ENCODE results near the gene MGST3.
A peak's percentile ranks its signal among the peaks of the same experiment; 100 is the strongest.

MGST3 gene

DNA sequence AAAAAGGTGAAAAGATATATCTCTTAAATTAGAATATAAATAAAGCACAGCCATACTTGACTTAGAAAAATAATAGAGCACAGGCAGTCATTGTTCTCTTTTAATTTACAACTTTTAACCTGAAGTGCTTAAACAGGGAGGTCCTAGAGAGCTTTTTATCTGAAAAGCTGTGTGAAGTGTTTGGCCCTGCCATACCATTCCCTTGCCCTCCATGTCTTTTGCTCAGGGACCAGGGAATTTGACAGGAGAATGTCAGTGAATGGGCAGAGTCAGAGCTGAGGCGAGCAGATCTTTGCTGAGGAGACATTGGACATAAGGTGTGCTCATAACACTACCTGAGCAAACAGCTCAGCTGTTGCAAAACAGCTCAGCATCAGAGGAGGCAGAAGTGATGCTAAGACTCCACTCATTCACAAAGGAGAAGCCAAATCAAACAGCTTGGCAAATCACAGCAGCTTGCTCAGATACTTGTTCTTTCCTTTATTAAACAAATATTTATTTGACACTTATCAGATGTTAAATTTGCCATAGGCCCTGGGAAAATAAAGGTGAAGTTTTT, 14.9 kb upstream of the MGST3 start:
- no peak for DNase-seq (ENCODE audit: low spot score in 2 of 2)
- H3K36me3 Mint-ChIP-seq, result no peaks in the 10 kb centered on the region
- no peak overlapping the region for H3K4me3 Mint-ChIP-seq
- no peaks in the 10 kb centered on the region for H3K4me1 Mint-ChIP-seq
- no peak for ATAC-seq
- H3K27ac Mint-ChIP-seq, result no peak overlapping the region
- peaks cover 4% of the 10 kb centered on the region for H3K9me3 Mint-ChIP-seq

DNA sequence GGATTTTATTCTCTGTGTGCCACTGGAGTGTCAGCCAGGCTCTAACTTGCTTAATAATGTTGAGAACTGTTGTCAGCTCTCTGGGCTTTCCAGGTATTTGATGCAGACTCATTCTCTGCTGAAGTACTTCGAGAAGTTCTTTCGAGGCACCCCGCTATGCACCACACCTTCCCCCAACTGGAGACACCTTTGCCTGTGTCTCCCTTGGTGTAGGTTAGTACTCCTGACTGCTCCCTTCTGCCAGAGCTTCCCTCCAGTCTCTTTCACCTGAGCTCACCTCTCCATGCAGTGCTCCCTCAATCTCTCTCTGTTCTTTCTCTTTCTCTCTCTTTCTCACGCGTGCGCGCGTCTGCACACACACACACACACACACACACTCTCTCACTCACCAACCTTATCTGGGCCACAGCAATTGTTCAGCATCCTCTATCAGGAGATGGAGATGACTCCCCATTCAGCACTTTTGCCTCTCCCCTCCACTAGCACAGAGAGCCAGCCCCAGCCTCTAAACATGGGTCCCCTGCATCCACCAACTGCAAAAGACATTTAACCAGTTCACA, 14.0 kb upstream of the MGST3 start:
- Mint-ChIP-seq H3K36me3 (no peaks in the 10 kb centered on the region), H3K27ac (no peak overlapping the region)
- ATAC-seq, result no peak

DNA sequence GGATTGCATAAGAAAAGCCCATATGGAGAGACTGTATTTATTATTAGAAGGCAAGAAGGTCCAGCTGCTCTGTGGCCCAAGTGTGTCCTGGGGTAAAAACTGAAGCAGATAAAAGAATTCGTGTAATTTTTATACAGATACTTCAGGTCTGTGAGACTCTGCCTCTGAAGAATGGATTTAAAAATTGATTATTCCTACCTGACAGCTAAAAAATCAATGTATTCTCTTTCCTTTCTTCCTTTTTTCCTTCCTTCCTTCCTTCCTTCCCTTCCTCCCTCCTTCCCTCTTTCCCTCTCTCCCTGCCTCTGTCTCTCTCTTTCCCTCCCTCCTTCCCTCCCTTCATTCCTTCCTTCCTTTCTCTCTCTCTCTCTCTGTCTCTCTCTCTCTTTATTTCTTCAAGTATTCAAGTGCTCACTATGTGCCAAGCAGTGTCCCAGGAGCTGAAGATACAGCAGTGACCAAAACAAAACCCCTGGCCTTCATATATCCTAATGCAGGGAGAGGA, 11.3 kb upstream of the MGST3 start:
- no peak for DNase-seq (ENCODE audit: low spot score in 2 of 2)
- H3K36me3 Mint-ChIP-seq, result no peaks in the 10 kb centered on the region
- no peaks in the 10 kb centered on the region for H3K9me3 Mint-ChIP-seq
- H3K4me1 Mint-ChIP-seq, result no peaks in the 10 kb centered on the region
- no peak for ATAC-seq
- no peak overlapping the region for H3K4me3 Mint-ChIP-seq
- no peak overlapping the region for H3K27ac Mint-ChIP-seq

More for the DNA sequence above, 14.0 kb upstream of the MGST3 start:
- Mint-ChIP-seq H3K4me1 (no peaks in the 10 kb centered on the region), H3K4me3 (no peak overlapping the region), H3K9me3 (peaks cover 4% of the 10 kb centered on the region)
- DNase-seq (ENCODE audit: low spot score in 2 of 2), result peak in 1 of 2 donors; percentile 32

DNA sequence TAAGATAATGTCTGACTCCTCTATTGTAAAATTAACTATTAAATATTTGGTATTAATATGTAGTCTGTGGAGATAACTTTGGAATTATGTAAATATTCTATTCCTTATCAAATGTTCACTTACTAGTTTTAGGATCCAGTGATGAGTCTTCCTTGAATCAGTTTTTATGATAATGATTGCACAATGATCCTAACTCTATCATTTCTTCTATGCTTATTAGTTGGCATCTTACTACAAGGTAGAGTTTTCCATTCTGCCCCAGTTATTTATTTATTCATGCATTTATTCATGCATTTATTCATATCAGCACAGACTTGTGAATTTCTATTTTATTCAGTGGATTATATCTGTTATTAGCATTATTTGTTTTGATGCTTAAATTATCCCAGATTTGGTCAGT, 7.4 kb upstream of the MGST3 start:
- no peaks in the 10 kb centered on the region for H3K9me3 Mint-ChIP-seq
- H3K27ac Mint-ChIP-seq, result no peak overlapping the region
- ATAC-seq (no peak), DNase-seq (ENCODE audit: low spot score in 2 of 2) (no peak)
- H3K4me1 Mint-ChIP-seq, result no peaks in the 10 kb centered on the region
- no peaks in the 10 kb centered on the region for H3K36me3 Mint-ChIP-seq
- no peak overlapping the region for H3K4me3 Mint-ChIP-seq

DNA sequence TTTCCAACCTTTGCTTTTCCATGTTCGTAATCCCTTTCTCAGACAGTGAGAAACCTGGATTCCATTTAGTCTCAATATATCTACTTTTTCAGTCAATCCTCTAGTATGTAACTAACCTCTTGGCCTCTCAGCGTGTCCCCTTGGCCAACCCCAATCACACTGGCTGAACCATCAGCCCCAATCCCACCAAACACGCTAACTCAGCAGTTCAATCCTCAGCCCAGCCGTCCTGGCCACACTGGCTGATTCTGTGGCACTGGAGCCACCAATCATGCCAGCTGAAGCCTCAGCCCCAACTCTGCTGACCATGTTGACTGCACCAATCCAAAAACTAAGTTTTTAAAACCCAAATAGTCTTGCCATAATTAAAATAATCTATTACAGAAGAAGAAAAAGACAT, 6.6 kb upstream of the MGST3 start:
- Mint-ChIP-seq H3K4me3 (no peak overlapping the region), H3K27ac (no peak overlapping the region), H3K36me3 (no peaks in the 10 kb centered on the region), H3K9me3 (no peaks in the 10 kb centered on the region), H3K4me1 (no peaks in the 10 kb centered on the region)
- ATAC-seq, result no peak
- no peak for DNase-seq (ENCODE audit: low spot score in 2 of 2)

DNA sequence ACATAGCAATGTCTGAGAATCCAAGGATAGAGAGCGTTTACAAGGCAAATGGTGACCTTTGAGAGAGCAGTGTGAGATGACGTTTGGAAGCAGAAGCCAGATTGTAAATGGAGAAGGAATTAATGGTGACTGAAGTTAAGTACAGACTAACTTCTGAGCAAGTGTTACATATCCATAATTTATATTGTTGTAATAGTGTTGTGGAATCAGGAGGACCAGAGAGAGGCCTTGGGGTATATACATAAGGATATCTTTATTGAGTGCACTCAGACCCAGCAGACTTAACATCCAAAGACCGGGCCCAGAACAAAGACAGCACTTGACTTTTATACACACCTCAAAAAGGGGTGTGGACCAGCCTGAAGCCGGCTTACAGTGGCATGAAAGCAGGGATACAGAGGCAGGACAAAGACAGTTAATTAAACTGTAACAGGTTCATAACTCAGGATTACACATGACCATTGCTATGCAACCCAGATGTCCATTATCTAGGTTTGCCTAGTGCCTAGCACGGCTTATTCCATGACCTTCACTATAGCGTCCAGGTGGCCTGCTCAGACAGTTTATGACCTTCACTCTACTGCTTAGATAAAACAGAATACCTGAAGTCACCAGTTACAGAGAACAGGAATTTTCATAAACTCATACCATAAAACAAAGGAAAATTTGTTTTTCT, 2.7 kb upstream of the MGST3 start:
- H3K27ac Mint-ChIP-seq, result no peak overlapping the region
- peaks cover 5% of the 10 kb centered on the region for H3K4me1 Mint-ChIP-seq
- no peak overlapping the region for H3K4me3 Mint-ChIP-seq
- DNase-seq (ENCODE audit: low spot score in 2 of 2) (no peak), ATAC-seq (no peak)
- H3K36me3 Mint-ChIP-seq, result no peaks in the 10 kb centered on the region
- H3K9me3 Mint-ChIP-seq, result no peaks in the 10 kb centered on the region

DNA sequence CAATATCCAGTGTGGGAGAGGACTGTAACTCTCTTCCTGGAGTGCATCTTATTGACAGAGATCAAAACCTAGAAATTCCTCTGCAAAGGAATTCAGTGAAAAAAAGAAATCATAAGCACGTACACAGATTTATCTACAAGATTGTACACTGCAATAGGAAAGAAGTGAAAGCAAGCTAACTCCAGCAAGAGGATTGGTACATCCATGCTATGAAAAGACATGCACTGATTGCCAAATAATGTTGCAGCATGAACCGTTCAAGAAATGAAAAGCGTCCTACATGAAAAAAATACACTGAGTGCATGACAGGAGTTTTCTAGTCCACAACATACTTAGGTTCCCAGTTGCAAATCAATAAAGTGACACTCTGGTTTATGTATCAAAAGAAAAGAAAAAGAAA, 1.9 kb upstream of the MGST3 start:
- Mint-ChIP-seq H3K4me1 (peaks cover 11% of the 10 kb centered on the region), H3K9me3 (no peaks in the 10 kb centered on the region), H3K4me3 (no peak overlapping the region), H3K36me3 (peaks cover 1% of the 10 kb centered on the region), H3K27ac (no peak overlapping the region)
- ATAC-seq (no peak), DNase-seq (ENCODE audit: low spot score in 2 of 2) (no peak)

DNA sequence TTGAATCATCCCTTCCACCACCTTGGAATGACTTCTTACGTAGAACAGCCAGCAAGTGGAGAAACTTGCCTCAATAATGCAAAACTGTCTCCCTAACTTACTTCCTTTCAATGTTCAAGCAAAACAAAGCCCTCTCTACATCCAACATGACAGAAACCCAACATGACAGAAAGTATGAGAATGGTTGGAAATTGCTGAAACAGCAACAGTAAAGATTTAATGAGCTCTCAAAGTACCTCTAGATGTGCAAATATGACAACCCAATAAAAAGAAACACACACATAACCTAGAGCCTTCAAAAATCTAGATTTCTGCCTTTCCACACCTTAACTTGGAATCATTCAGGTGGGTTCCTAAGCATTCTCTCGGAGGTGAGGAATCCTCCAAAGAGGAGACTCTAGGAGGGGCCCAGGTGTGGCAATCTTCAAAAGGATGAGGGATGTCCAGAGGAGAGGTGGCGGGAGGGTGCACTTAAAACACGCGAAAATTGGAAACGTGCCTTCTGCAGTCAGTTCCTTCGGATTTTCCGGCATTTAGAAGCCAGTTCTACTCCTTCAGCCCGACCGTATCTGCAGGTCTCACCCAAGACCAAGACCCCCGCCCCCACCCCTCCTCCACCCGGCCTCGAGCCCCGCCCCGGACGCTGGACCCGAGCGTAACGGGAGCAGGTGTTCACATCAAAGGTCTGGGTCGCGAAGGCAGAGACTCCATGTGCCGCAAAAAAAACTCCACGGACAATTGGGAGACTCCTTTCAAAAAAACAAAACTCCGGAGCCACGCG, 996 bp upstream of the MGST3 start:
- DNase-seq (ENCODE audit: low spot score in 2 of 2) (no peak), ATAC-seq (no peak)
- H3K4me1 Mint-ChIP-seq, result peaks cover 17% of the 10 kb centered on the region
- H3K27ac Mint-ChIP-seq, result no peak overlapping the region
- no peaks in the 10 kb centered on the region for H3K9me3 Mint-ChIP-seq
- peaks cover 5% of the 10 kb centered on the region for H3K36me3 Mint-ChIP-seq
- H3K4me3 Mint-ChIP-seq, result no peak overlapping the region

DNA sequence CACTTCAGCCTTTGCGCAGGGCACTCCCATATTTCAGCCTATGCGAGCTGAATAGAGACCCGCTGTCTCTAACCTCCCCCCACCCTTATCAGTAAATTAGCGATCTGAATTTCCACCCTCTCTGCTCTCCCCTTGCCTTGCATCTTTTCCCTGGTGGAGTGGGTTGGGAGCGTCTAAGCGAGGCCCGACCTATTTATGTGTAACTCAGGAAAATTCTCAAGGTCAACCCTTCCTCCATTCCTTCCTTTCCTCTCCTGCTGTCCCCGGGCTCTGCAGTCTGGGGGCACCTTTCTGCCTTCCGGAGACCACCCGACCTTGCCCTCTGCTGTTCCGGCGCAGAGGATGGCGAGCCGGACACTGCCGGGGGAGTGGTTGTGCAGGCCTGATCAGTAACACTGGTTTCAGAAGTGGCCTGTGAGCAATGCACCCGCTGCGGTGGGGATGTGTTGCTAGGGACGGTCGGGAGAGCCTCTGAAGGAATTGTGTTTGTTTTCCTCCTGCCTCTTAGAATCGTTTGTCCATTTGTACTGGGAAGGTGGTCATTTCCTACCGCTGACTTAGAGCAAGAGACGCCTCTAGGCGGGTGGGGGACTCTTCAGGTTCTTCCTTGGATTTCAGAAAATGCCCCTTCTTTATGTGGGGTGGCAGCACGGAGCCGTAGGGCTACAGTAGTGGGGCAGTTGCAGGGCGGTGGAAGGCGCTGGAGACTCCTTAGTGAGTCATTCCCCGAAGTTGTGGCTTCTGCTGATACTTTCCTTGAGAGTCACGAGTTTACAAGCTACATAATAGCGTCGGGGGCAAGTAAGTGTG, 513 bp downstream of the MGST3 start:
- peaks cover 17% of the 10 kb centered on the region for H3K4me1 Mint-ChIP-seq
- peak; percentile 24 to 79 for DNase-seq (ENCODE audit: low spot score in 2 of 2)
- no peaks in the 10 kb centered on the region for H3K9me3 Mint-ChIP-seq
- H3K36me3 Mint-ChIP-seq, result peaks cover 5% of the 10 kb centered on the region
- no peak overlapping the region for H3K4me3 Mint-ChIP-seq
- H3K27ac Mint-ChIP-seq, result no peak overlapping the region
- peak; percentile 68 for ATAC-seq

DNA sequence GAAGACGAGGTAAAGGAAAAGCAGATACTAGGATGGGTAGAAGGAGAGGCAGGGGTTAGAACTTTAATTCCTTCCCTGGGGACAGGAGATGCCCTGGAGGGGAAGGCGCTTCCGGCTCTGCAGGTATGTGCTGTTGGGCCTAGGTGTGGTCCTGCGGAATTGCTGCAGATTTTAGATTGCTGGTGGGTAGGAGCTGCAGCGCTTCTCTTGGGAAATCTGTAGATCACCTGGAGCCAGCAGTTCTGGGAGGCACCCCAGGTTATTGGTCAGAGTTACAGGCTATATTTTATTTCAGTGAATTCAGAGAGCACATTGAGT, 1.1 kb downstream of the MGST3 start:
- H3K36me3 Mint-ChIP-seq, result peaks cover 5% of the 10 kb centered on the region
- H3K4me3 Mint-ChIP-seq, result no peak overlapping the region
- peaks cover 22% of the 10 kb centered on the region for H3K4me1 Mint-ChIP-seq
- ATAC-seq (no peak), DNase-seq (ENCODE audit: low spot score in 2 of 2) (no peak)
- H3K9me3 Mint-ChIP-seq, result no peaks in the 10 kb centered on the region
- H3K27ac Mint-ChIP-seq, result no peak overlapping the region

DNA sequence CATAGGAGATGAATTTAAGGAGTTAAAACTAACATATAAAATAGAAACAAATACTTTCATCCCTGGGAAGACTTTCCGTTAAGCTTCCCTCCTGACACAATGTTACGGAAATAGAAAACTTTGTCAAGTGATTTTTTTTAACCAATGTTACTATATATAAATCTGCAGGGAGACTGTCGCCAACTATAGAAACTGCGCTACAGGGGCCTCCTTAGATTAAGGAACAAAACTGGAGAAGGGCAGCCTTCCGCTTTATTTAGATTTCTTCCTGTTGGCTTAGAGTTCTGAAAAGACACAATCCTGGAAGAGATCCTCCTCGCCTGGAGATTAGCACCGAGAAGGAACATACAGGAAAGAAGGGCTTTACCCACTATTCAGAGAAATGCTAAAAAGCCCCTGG, 1.5 kb downstream of the MGST3 start:
- no peak overlapping the region for H3K4me3 Mint-ChIP-seq
- H3K4me1 Mint-ChIP-seq, result peaks cover 26% of the 10 kb centered on the region
- DNase-seq (ENCODE audit: low spot score in 2 of 2), result no peak
- no peaks in the 10 kb centered on the region for H3K9me3 Mint-ChIP-seq
- H3K27ac Mint-ChIP-seq, result no peak overlapping the region
- ATAC-seq, result no peak
- peaks cover 5% of the 10 kb centered on the region for H3K36me3 Mint-ChIP-seq

DNA sequence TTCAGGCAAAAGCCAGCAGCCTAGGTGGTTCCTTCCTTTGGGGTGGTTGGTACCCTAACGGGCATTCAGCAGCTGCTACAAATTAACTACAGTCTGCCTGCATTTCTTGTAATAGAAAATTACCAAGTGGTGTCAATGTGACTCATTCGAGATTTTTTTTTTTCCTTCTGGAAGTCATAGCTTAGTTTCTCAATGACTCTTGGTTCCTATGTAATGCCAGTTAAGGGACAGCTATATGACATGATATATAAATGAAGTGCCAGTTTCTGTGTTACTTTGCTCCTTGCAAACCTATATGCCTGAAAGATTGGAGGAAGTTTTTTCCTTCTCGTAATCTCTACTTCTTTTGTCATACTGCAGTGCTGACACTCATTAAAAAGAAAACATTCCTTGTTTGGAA, 2.6 kb downstream of the MGST3 start:
- ATAC-seq (peak; percentile 42), DNase-seq (ENCODE audit: low spot score in 2 of 2) (no peak)
- no peaks in the 10 kb centered on the region for H3K9me3 Mint-ChIP-seq
- H3K27ac Mint-ChIP-seq, result no peak overlapping the region
- H3K4me3 Mint-ChIP-seq, result no peak overlapping the region
- H3K4me1 Mint-ChIP-seq, result peaks cover 33% of the 10 kb centered on the region
- peaks cover 11% of the 10 kb centered on the region for H3K36me3 Mint-ChIP-seq

DNA sequence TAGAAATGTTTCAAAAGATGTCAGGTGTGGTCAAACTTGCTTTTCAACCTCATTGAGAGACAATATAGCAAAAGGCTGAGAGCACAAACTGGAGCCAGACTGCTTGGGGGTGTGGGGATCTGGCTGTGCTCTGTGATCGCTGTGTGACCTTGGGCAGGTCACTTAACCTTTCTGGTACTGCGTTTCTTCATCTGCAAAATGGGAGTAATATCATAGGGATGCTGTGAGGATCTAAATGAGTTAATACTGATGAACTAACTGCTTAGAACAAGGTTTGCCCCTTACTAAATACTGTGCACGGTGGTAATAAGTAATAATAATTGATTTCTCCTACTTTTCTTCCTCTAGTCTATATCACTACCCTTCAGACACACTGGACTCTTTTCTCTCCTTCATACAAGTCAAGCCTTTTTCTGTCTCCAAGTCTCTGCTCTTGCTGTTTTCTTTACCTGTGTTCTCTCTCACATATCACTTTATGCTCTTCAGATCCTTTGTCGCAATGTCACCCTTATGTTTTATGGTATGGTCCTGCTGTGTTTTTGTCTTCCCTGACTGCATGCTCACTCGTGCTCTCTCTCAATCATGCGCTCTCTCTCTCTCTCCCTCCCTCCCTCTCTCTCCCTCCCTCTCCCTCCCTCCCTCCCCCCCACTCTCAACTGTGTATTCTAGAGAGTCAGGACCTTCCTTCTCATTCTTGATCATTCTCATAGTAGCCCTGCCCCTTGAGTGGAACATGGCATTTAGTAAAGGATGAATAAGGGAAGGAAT, 3.3 kb downstream of the MGST3 start:
- DNase-seq (ENCODE audit: low spot score in 2 of 2), result no peak
- no peaks in the 10 kb centered on the region for H3K9me3 Mint-ChIP-seq
- peaks cover 11% of the 10 kb centered on the region for H3K36me3 Mint-ChIP-seq
- H3K27ac Mint-ChIP-seq, result no peak overlapping the region
- no peak overlapping the region for H3K4me3 Mint-ChIP-seq
- peaks cover 33% of the 10 kb centered on the region for H3K4me1 Mint-ChIP-seq
- no peak for ATAC-seq

DNA sequence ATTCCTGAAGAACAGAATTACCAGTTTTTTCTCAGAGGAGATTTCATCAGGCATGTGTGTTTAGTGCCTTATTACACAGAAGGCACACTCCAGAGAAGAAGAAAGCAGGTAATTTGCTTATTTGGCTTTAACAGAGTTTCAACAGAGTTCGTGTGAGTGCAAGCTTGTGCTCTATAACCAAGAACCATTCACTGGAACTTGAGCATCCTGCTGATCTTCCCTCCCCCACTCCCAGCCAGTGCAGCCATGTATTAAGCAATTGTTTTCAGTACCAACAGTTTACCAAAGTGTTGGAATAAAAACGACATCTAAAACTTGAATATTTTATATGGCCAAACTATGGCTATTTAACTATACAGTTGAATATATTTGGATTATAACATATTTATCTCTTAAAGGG, 4.3 kb downstream of the MGST3 start:
- H3K9me3 Mint-ChIP-seq, result no peaks in the 10 kb centered on the region
- H3K36me3 Mint-ChIP-seq, result peaks cover 11% of the 10 kb centered on the region
- DNase-seq (ENCODE audit: low spot score in 2 of 2), result no peak
- H3K4me3 Mint-ChIP-seq, result no peak overlapping the region
- H3K4me1 Mint-ChIP-seq, result peaks cover 41% of the 10 kb centered on the region
- H3K27ac Mint-ChIP-seq, result no peak overlapping the region
- ATAC-seq, result no peak

All from stimulated activated effector memory CD8-positive, alpha-beta T cell treated with anti-CD3 and anti-CD28 coated beads, Interleukin-12 subunit alpha, Interleukin-12 subunit beta, amount 100 ng/mL, for 72 hours (primary cell).